HG02759 (cell line): Measurements from ENCODE around the gene ASIP.
"Not testable (repeated sequence)": the region's sequence is repeated elsewhere in the genome, so short reads cannot be mapped to it uniquely, and the experiment has no call there.

Experiments used
- ATAC-seq: cut with Tn5 transposase; IDR thresholded peaks from one replicate; pipeline ENCODE4 v1.9.1; 2021; ENCODE audit warnings: mild to moderate bottlenecking, moderate library complexity; ENCODE audit not compliant: unreplicated experiment

ASIP gene

GRCh38 chr20:34240693-34241615 lies at the start of gene ASIP:
ASIP (plus strand) TSS chr20:34241423; CDS start chr20:34260375, 18,952 bp downstream.
- no peak for ATAC-seq

- ATAC-seq, result no peak
These were observed 48.2 kb upstream of the ASIP start for GRCh38 chr20:34193051-34193450.

GRCh38 chr20:34199183-34199582 lies 42.0 kb upstream of the ASIP start:
- no peak for ATAC-seq

GRCh38 chr20:34200023-34200422 lies 41.2 kb upstream of the ASIP start:
- ATAC-seq, result no peak

GRCh38 chr20:34201531-34201930 lies 39.7 kb upstream of the ASIP start:
- no peak for ATAC-seq

GRCh38 chr20:34205172-34205880 lies 35.9 kb upstream of the ASIP start:
- not testable (repeated sequence) for ATAC-seq

- ATAC-seq, result no peak
These were observed 32.1 kb upstream of the ASIP start for GRCh38 chr20:34209111-34209510.

- no peak for ATAC-seq
These were observed 31.0 kb upstream of the ASIP start for GRCh38 chr20:34210271-34210670.

GRCh38 chr20:34211591-34211990 lies 29.6 kb upstream of the ASIP start:
- no peak for ATAC-seq

GRCh38 chr20:34213213-34213612 lies 28.0 kb upstream of the ASIP start:
- no peak for ATAC-seq

- no peak for ATAC-seq
These were observed 25.4 kb upstream of the ASIP start for GRCh38 chr20:34215711-34216381.

GRCh38 chr20:34216382-34216742 lies 24.9 kb upstream of the ASIP start:
- ATAC-seq, result no peak

GRCh38 chr20:34220561-34220960 lies 20.7 kb upstream of the ASIP start:
- no peak for ATAC-seq

GRCh38 chr20:34222208-34222607 lies 19.0 kb upstream of the ASIP start:
- ATAC-seq, result no peak

GRCh38 chr20:34224251-34224650 lies 17.0 kb upstream of the ASIP start:
- not testable (repeated sequence) for ATAC-seq

- ATAC-seq, result no peak
These were observed 9.6 kb upstream of the ASIP start for GRCh38 chr20:34231634-34232033.

GRCh38 chr20:34232494-34233087 lies 8.6 kb upstream of the ASIP start:
- ATAC-seq, result no peak

GRCh38 chr20:34233687-34234086 lies 7.5 kb upstream of the ASIP start:
- ATAC-seq, result no peak

- no peak for ATAC-seq
These were observed 5.3 kb upstream of the ASIP start for GRCh38 chr20:34235875-34236274.

GRCh38 chr20:34237942-34238341 lies 3.3 kb upstream of the ASIP start:
- no peak for ATAC-seq

- no peak for ATAC-seq
These were observed 1.1 kb upstream of the ASIP start for GRCh38 chr20:34240121-34240520.
